GM18498 (cell line): ENCODE data around the gene ANKHD1.
A peak's percentile ranks its signal among the peaks of the same experiment; 100 is the strongest.

Experiments used
- ATAC-seq: cut with Tn5 transposase; IDR thresholded peaks from one replicate; pipeline ENCODE4 v1.9.1; 2021; ENCODE audit warnings: mild to moderate bottlenecking, moderate library complexity; ENCODE audit not compliant: unreplicated experiment

The ANKHD1 gene, protein sequence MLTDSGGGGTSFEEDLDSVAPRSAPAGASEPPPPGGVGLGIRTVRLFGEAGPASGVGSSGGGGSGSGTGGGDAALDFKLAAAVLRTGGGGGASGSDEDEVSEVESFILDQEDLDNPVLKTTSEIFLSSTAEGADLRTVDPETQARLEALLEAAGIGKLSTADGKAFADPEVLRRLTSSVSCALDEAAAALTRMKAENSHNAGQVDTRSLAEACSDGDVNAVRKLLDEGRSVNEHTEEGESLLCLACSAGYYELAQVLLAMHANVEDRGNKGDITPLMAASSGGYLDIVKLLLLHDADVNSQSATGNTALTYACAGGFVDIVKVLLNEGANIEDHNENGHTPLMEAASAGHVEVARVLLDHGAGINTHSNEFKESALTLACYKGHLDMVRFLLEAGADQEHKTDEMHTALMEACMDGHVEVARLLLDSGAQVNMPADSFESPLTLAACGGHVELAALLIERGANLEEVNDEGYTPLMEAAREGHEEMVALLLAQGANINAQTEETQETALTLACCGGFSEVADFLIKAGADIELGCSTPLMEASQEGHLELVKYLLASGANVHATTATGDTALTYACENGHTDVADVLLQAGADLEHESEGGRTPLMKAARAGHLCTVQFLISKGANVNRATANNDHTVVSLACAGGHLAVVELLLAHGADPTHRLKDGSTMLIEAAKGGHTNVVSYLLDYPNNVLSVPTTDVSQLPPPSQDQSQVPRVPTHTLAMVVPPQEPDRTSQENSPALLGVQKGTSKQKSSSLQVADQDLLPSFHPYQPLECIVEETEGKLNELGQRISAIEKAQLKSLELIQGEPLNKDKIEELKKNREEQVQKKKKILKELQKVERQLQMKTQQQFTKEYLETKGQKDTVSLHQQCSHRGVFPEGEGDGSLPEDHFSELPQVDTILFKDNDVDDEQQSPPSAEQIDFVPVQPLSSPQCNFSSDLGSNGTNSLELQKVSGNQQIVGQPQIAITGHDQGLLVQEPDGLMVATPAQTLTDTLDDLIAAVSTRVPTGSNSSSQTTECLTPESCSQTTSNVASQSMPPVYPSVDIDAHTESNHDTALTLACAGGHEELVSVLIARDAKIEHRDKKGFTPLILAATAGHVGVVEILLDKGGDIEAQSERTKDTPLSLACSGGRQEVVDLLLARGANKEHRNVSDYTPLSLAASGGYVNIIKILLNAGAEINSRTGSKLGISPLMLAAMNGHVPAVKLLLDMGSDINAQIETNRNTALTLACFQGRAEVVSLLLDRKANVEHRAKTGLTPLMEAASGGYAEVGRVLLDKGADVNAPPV (N-terminal part only)

GRCh38 chr5:140401362-140402257 is at the start of gene ANKHD1:
TSS of gene ANKHD1 (plus strand) at chr5:140401833. CDS start at chr5:140401968, 135 bp downstream.
- ATAC-seq = peak; percentile 85

- ATAC-seq = no peak
Observed at GRCh38 chr5:140355546-140355945, 46.1 kb upstream of the ANKHD1 start.

DNA sequence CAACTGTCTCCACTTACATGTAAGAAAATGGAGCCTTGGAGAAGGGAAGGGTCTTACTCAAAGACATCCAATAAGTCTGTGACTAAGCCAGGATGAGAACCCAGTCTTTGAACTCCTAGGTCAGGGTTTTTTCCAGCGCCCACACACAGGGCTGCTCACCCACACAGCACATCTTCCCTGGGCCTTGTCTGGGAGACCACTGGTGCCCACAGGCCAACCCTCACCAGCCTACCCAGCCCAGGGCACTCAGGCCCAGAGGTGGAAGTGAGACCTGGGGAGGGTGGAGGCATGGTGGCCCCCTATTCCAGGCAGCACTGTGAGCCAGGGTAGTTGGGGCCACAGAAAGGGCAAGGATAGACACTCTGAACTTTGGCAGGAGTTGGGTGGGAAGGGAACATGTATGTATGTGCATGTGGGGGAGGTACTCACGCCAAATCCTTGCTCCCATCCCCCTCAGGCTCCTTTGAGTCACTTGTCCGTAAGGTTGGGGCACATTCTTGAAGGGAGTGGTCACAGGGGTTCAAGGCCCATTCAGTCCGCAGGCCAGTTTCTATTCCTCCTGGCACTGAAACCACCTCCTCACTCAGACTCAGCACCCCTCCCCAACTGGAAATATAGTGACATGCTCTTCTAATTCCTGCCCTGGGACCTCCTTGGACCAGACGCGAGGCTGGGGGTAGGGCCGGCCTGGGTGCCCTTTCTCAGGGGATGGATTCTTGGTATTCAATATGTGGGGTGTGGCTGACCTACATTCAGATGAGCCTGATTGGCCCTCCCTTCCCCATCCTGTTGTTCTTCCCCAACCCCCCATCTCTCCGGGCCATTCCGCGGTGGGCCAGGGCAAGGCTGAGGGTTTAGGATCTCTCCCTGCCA is 44.5 kb upstream of the ANKHD1 start:
- peak; percentile 16 for ATAC-seq

DNA sequence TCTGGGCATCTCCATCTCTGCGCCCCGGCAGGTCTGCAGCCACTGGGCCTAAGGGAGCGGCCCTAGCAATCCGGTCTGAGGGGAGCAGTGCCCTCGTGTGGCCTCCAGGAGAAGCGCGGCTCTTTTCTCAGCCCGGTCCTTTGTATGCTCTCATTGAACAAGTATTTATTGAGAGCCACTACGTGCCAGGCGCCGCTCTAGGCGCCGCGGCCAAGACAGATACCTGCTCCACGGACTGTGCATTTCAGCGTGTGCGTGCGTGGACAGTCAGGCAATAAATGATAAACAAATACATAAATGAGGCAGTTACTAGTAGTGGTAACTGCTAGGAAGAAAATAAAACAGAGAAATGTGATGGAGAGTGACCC is 43.9 kb upstream of the ANKHD1 start:
- ATAC-seq = peak; percentile 97

- ATAC-seq = no peak
Observed at GRCh38 chr5:140358738-140359310, 42.8 kb upstream of the ANKHD1 start.

GRCh38 chr5:140360101-140360500 is 41.5 kb upstream of the ANKHD1 start, which contains the start of gene SLC4A9:
TSS of gene SLC4A9 (plus strand) at chr5:140360194. CDS start at chr5:140360237, 43 bp downstream.
- ATAC-seq = no peak

GRCh38 chr5:140360681-140361479 is 40.8 kb upstream of the ANKHD1 start:
- no peak for ATAC-seq

DNA sequence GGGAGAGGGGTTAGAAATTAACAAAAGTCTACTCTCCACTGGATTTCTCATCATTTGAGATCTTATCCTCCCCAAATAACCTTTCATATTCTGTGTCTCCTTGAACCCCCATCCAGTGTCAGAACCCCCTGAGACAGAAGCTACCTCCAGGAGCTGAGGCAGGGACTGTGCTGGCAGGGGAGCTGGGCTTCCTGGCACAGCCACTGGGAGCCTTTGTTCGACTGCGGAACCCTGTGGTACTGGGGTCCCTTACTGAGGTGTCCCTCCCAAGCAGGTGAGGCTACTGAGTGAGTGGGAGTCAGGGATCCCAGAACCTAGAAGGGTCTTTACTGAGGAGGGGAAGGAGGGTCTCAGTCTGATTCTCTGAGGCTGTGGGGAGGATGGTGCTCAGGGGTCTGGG is 39.7 kb upstream of the ANKHD1 start:
- ATAC-seq = no peak

- ATAC-seq = no peak
Observed at GRCh38 chr5:140362311-140362710, 39.3 kb upstream of the ANKHD1 start.

DNA sequence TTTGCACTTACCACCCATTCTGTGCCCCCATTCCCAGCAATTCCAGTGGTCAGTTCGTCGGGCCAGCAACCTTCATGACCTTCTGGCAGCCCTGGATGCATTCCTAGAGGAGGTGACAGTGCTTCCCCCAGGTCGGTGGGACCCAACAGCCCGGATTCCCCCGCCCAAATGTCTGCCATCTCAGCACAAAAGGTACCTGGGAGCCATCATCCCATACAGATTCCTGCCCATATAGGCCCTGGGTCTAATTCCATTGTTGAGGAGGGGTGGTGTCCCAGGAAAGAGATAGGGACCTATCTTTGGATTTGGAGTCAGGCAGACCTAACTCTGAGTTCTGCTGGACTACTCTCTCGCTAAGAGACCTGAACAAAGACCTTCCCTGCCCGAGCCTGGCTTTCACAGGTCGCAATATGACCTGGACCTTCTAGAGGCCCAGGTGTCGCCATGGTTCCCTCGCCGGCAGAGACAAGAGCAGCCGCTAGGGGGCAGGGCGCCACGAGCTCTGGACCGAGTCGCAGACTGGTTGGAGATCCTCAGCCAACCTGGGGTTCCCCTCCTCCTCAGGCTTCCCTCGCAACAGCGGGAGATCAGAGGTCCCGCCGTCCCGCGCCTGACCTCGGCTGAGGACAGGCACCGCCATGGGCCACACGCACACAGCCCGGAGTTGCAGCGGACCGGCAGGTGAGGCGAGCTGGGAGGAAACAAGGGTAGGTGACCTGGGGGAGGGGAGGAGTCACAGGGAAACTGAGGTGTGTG is 38.6 kb upstream of the ANKHD1 start:
- ATAC-seq = peak; percentile 91

DNA sequence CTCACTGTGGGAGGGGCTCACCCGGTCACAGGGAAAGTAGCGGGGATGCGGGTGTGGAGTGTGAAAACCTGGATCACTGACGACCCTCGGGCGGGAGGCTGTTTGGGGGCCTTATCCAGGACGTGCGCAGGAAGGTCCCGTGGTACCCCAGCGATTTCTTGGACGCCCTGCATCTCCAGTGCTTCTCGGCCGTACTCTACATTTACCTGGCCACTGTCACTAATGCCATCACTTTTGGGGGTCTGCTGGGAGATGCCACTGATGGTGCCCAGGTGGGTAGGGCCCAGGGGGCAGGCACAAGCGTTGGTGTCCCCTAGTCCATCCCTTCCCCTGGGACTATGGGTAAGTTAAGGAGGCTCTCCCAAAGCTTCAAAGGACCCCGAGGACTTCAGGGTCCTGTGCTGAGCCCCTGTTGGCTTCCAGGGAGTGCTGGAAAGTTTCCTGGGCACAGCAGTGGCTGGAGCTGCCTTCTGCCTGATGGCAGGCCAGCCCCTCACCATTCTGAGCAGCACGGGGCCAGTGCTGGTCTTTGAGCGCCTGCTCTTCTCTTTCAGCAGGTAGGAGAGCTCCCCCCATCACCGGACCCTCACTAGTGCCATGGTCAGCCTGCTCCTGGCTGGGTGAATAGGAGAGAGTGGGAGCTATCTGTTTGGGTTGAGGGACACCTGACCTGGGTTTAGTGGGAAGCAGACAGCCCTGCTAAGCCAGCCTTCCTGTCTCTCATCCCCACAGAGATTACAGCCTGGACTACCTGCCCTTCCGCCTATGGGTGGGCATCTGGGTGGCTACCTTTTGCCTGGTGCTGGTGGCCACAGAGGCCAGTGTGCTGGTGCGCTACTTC is 37.8 kb upstream of the ANKHD1 start:
- no peak for ATAC-seq

GRCh38 chr5:140364472-140364765 is 37.2 kb upstream of the ANKHD1 start:
- ATAC-seq = no peak

DNA sequence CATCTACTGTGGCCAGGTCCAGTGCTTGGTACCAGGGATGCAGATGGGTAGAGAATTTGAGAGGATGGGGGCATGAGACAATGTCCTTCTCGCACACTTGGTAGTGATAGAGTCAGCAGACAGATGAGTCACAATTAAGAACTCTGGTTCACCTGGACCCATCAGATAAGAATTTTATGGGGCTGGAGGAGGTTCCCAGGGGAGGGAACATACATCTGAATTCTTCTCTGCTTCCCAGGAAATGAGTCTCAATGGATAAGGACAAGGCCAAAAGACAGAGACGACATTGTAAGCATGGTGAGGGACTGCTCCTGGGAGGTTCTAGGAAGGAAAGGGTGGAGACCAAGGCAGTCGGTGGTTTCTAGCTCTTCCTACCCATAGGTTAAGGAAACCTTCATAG is 36.4 kb upstream of the ANKHD1 start:
- ATAC-seq = no peak

DNA sequence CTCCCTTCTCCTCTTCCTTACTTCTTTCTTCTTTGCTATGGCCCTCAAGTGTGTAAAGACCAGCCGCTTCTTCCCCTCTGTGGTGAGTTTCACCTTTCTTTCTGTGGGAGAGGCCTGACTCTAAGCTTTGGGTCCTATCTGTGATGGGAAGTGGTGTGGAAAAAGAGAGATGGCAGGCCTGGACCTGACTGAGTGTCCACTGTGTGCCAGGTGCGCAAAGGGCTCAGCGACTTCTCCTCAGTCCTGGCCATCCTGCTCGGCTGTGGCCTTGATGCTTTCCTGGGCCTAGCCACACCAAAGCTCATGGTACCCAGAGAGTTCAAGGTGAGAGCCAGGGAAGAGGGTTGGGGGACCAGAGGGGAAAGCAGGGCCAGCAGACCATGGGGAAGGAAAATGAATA is 35.7 kb upstream of the ANKHD1 start:
- ATAC-seq = no peak

- no peak for ATAC-seq
Observed at GRCh38 chr5:140366589-140367255, 34.9 kb upstream of the ANKHD1 start.
